ENCODE results near the gene ALOX12B.
A peak's percentile ranks its signal among the peaks of the same experiment; 100 is the strongest.
"Not testable (repeated sequence)": the region's sequence is repeated elsewhere in the genome, so short reads cannot be mapped to it uniquely, and the experiment has no call there.

Gene ALOX12B

GRCh38 chr17:8041979-8042378 lies 45.5 kb downstream of the ALOX12B start:
- no peak for DNase-seq (ENCODE audit: low read depth)

DNA sequence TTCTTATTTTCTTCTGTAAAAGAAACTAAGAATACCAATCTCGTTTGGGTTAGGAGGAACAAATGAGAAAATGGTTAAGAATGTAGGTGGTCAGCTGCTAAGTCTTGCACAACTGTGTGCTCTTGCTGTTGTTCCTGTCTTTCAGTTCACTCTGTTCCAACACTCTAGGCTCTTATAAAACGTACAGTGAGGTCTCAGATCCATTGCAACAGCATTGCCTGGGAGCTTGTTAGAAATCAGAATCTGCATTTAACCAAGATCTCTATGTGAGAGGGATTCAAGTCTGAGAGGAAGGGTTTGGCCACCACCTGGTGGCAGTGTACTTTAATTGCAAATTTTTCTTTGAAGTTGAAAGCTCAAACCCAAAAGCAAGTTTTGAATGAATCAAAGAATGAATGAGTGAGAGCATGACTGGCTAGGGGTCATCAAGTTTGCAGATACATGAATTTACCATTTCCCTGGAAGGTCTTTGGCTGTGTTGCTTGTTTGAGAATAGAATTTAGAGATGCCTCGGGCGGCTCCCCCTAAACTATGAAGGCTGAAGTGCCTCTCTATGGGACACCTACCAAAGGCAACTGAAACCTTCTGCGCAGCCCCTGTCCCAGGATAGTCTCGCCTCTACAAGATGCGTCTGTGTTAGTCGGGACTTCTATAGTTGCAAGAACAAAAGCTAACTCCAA lies 46.1 kb downstream of the ALOX12B start:
- peak; percentile 56 for DNase-seq (ENCODE audit: low read depth)

DNA sequence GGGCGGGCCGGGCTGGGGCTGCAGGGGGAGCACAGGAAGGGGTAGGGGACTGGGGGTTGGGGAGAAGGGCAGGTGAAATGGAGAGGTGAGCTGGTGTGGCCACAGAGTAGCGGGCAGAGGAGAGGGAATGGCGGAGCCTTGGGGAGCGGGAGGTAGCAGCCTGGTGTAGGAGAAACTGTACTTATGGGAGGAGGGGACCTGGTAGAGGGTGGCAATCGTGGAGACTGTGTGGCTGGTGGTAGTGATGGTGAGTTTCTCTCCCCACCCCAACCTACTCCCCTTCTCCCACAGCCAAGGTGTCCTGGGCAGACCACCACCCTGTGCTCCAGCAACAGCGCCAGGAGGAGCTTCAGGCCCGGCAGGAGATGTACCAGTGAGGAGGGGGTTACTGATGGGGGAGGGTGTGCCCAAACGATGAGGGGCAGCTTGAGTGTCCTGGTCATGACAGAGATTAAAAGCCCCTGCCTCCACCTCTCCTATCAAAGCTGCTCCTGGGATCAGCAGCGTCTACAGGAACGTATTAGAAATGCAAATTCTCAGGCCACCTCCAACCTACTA lies 47.8 kb downstream of the ALOX12B start:
- no peak for DNase-seq (ENCODE audit: low read depth)

DNA sequence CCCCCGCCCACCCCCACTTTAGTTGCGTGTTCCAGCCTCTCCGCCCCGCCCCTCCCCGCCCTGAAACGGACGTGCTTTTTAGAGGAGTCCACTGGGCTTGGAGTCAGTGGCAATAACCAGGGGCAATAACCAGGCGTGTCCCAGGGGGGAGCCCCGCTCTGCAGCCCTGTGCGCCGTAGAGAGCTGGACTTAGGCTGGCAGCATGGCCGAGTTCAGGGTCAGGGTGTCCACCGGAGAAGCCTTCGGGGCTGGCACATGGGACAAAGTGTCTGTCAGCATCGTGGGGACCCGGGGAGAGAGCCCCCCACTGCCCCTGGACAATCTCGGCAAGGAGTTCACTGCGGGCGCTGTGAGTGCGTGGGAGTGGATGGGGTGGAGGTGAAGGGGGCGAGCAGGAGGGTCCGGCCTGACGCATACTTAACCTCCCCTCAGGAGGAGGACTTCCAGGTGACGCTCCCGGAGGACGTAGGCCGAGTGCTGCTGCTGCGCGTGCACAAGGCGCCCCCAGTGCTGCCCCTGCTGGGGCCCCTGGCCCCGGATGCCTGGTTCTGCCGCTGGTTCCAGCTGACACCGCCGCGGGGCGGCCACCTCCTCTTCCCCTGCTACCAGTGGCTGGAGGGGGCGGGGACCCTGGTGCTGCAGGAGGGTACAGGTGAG lies 48.4 kb downstream of the ALOX12B start, which contains the start of gene ALOX15B:
ALOX15B (plus strand) TSS at position 106 of the 657 bp plus-strand sequence; CDS start at position 203, 97 bp downstream.
- no peak for DNase-seq (ENCODE audit: low read depth)

DNA sequence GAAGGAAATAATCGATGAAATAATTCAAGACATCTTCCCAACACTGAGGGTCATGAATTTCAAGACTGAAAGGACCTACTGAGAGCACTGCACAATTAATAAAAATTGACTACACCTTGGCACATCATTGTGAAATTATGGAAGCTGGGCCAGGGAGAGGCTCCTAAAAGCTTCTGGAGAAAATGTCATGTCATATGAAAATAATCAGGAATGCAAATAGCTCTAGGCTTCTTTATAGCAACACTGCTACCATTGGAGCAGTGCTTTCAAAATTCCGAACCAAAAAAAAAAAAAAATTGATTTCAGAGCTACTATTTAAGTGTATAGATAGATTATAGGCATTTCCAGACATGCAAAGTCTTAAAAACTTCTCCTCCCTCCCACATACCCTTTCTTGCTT lies 55.1 kb downstream of the ALOX12B start:
- no peak for DNase-seq (ENCODE audit: low read depth)

GRCh38 chr17:8031950-8032349 lies 55.6 kb downstream of the ALOX12B start:
- DNase-seq (ENCODE audit: low read depth) = no peak

GRCh38 chr17:8031261-8031661 lies 56.3 kb downstream of the ALOX12B start:
- no peak for DNase-seq (ENCODE audit: low read depth)

- no peak for DNase-seq (ENCODE audit: low read depth)
Observed at GRCh38 chr17:8029121-8029520, 58.4 kb downstream of the ALOX12B start.

- no peak for DNase-seq (ENCODE audit: low read depth)
Observed at GRCh38 chr17:8025176-8025911, 62.2 kb downstream of the ALOX12B start.

DNA sequence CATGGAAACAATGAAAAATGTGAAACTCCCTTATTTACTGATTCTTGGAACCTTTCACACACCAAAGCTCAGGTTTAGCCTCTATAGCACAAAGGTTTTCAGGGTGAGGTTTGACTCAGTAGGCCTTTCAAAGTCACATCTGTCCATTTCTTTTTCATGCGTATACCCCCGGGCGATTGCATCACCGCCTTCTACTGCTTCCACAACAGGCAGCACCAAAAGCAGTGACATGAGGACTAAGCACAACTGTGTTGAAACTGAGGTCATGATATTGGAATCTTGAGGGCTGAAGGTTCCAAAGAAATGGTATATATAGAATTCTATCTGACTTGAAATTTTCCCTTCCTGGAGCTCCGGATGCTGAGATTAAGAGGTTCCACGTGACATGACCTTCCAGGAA lies 63.4 kb downstream of the ALOX12B start:
- not testable (repeated sequence) for DNase-seq (ENCODE audit: low read depth)

Data from HS-5 (cell line).